Upper lobe of left lung (tissue), 4 donors: ENCODE results near the gene TPM4.

ENCODE experiments used
- CTCF ChIP-seq, 6 experiments: fragments of 450-650 bp in 4 of 6; fragments of 200-600 bp in 2 of 6; sonication (generic) in 2 of 6; IDR thresholded peaks; one replicate each; pipeline ENCODE4 v1.5.1; 2016 to 2019; ENCODE audit warnings: antibody characterized with exemption in 6 of 6
- EP300 ChIP-seq, 4 donors: sonication (generic); formaldehyde crosslinking; IDR thresholded peaks; one replicate each; pipeline ENCODE4 v1.5.1; 2017; ENCODE audit warnings: antibody characterized with exemption in 4 of 4, control low read depth in 2 of 4
- POLR2AphosphoS5 ChIP-seq, 2 donors: sonication (generic); formaldehyde crosslinking; IDR thresholded peaks; one replicate each; pipeline ENCODE4 v1.5.1; 2017; ENCODE audit warnings: antibody characterized with exemption in 2 of 2

GRCh38 chr19:16085115-16085514, 8.8 kb downstream of the TPM4 start:
- peak; percentile 19 to 21 for TF ChIP-seq POLR2AphosphoS5 (IDR thresholded peaks at IDR 0.05)
- TF ChIP-seq CTCF (IDR thresholded peaks at IDR 0.05) = no peak
- TF ChIP-seq EP300 (IDR thresholded peaks at IDR 0.05) = peak in 1 of 4 donors; percentile 24
